ENCODE measurements around the gene SPPL2A.

Gene SPPL2A

DNA sequence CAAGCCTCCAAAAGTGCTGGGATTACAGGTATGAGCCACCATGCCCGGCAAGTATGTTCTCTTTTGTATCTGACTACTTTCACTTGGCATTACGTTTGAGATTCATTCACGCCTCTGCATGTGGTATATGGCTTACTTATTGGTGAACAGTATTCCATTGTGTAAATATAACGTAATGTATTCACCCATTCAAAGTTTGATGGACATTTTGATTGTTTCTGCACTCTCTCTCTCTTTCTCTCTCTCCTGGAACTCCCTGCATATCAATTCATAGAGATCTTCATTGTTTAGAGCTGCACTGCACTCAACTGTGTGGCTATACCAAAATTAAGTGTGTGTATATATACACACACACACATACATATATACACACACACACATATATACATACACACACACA lies 30.4 kb downstream of the SPPL2A start:
- TF ChIP-seq GATA2 (IDR thresholded peaks at IDR 0.05; ENCODE audit: low read depth, low read length) = no peak
- no peak for TF ChIP-seq GATA3 (IDR thresholded peaks at IDR 0.05; ENCODE audit: low read depth, low read length)

DNA sequence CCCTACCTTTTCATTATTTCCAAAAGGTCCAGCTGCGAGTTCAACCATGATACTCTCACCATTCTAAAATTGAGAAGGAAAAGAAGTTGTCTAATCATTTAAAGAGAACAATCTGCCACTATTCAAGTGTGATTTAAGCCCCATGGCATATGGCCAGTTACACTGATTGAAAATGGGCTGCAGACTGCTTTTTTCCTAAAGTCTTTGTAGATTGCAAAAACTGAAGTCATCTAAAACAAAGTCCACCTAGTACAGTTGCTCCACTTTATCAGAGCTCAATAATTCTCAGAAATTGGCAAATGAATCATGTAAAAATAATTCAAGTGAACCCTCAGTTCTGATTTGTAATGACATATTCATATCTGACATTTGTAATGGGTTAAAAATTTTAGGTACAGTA lies 39.2 kb downstream of the SPPL2A start:
- no peak for TF ChIP-seq GATA3 (IDR thresholded peaks at IDR 0.05; ENCODE audit: low read depth, low read length)
- no peak for TF ChIP-seq GATA2 (IDR thresholded peaks at IDR 0.05; ENCODE audit: low read depth, low read length)

DNA sequence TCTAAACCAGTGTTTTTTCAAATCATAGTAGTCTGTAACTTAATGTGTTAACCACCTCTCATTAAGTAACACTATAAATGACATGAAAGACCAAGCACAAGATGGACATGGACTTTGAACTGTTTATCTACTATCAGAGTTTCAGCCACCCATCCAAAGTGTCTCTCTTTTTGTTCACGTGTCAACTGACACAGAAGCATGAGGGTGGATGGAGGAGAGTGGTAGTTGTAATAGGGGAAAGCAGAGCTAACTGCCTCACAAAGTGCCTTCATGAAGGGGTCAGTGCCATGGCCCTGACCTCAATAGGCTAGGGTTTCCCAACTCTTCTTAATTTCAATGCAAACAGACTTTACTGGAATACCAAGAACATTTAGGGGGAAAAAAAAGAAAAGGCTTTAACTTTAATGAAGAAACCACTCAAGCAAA lies 46.8 kb downstream of the SPPL2A start:
- TF ChIP-seq GATA2 (IDR thresholded peaks at IDR 0.05; ENCODE audit: low read depth, low read length) (no peak), GATA3 (IDR thresholded peaks at IDR 0.05; ENCODE audit: low read depth, low read length) (no peak)

DNA sequence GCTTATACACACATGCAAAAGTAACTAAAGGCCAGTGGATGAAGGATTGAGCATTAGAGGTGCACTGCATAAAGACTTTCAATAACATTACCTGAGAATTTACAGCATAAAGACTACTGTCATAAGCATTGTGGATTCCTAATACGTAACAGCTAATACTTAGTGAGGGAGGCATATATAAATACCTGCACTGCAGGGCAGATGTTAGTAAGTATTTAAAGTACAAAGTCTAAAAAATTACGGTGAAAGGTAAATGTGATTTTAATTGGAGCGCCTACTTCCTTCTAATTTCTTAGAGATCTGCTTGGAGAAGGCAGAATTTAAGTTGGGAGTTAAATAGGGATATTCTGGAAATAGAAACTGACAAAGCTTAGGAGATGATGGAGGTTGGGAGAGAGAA lies 53.5 kb downstream of the SPPL2A start:
- no peak for TF ChIP-seq GATA3 (IDR thresholded peaks at IDR 0.05; ENCODE audit: low read depth, low read length)
- TF ChIP-seq GATA2 (IDR thresholded peaks at IDR 0.05; ENCODE audit: low read depth, low read length) = no peak

DNA sequence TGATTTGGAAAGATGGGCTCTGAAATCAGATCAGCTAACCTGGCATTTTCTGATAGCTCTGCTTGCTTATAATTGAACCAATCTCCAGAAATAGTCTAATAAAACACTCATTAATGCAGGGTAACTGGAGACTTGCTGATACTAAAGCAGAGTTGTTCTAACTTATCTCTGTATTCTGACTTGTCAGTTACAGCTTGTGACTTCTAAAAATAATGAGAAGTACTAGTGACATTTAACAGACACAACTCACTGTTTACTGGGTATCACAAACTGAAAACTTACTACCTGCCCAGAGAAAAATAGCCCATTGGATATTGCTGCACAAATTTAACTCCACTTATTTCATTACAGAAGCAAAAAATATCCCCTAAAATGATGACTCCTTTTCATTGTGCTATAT lies 54.9 kb downstream of the SPPL2A start:
- no peak for TF ChIP-seq GATA3 (IDR thresholded peaks at IDR 0.05; ENCODE audit: low read depth, low read length)
- TF ChIP-seq GATA2 (IDR thresholded peaks at IDR 0.05; ENCODE audit: low read depth, low read length) = no peak

DNA sequence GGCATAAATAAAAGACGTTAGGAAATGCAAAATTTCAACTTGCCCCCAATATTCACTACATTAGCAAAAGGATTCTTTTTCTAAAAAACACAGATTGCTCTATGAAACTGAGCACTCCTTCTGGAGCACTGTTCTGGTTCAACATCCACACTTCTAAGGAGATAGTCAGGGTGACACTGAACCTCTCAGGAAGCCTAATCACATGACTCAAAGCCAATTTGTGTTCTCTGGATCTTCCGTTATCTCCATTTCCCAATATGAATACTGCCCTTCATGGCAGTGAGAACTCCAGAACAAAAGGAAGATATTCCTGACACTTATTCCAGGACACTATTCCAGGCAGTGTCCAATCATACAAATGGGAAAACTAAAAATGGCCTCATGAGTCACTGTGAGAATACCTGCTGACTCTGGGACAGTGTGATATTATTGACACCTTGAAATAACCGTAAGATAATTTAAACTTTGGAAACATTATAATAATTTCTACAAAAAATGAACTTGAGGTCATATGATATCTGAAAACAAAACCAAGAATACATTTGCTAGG lies 57.6 kb downstream of the SPPL2A start:
- TF ChIP-seq GATA2 (IDR thresholded peaks at IDR 0.05; ENCODE audit: low read depth, low read length) = no peak
- TF ChIP-seq GATA3 (IDR thresholded peaks at IDR 0.05; ENCODE audit: low read depth, low read length) = no peak

DNA sequence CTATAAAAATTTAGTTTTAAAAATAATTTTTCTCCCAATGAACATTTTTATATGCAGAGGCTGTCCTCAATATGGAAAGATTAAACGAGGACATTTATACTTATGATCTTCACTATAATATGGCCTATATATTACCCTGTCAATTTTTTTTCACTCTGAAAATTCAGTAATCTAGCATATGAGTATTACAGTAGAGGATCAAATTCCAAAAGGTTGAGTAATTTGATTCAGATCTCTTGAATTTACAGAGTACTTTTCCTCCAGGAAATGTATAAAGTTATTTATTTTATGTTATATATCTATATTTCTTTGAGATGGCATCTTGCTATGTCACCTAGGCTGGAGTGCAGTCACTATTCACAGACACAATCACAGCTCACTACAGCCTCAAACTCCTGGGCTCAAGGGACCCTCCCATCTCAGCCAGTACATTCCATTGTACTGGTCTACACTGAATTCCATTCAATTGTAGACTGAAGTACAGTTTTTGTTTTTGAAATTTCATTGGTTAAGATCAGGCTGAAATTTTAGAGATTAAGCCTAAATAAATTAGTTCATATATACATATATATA lies 62.7 kb downstream of the SPPL2A start:
- TF ChIP-seq GATA3 (IDR thresholded peaks at IDR 0.05; ENCODE audit: low read depth, low read length) (no peak), GATA2 (IDR thresholded peaks at IDR 0.05; ENCODE audit: low read depth, low read length) (no peak)

DNA sequence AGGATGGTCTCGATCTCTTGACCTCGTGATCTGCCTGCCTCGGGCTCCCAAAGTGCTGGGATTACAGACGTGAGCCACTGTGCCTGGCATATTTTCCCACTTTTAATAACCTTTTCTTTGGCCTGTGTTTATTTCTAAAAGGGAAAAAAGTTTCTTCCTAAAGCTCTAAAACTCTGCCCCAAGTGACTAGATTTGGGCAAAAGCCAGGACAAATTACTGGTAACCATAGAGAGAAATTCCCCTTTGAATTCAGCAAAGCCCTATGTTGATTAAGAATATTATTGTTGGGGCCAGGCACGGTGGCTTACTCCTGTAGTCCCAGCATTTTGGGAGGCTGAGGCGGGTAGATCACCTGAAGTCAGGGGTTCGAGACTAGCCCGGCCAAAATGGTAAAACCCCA lies 67.4 kb downstream of the SPPL2A start:
- TF ChIP-seq GATA2 (IDR thresholded peaks at IDR 0.05; ENCODE audit: low read depth, low read length) (no peak), GATA3 (IDR thresholded peaks at IDR 0.05; ENCODE audit: low read depth, low read length) (no peak)

DNA sequence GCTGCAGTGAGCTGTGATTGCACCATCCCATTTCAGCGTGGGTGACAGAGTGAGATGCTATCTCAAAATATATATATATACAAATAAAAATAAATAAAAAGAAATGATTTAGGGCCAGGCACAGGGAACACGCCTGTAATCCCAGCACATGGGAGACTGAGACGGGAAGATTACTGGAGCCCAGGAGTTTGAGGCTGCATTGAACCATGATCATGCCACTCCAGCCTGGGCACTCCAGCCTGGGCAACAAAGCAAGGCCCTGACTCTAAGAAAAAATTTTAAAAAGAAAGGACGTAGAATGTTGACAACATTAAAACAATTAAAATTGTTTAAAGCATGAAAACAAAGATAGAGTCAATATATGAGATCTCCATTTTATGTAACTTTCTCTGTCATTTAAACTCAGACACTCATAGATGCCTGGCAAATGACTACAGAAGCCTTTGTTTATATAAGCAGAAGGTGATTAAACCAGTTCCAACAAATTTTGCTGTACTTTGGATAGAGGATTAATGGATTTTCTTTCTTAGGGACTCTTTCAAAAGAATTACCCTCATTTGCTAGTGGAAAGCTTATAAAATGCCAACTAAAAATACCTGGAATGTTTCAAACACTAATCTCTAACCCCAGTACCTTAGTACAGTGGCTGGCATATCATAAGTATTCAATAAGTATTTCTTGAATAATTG lies 68.3 kb downstream of the SPPL2A start:
- TF ChIP-seq GATA3 (IDR thresholded peaks at IDR 0.05; ENCODE audit: low read depth, low read length) (no peak), GATA2 (IDR thresholded peaks at IDR 0.05; ENCODE audit: low read depth, low read length) (no peak)

DNA sequence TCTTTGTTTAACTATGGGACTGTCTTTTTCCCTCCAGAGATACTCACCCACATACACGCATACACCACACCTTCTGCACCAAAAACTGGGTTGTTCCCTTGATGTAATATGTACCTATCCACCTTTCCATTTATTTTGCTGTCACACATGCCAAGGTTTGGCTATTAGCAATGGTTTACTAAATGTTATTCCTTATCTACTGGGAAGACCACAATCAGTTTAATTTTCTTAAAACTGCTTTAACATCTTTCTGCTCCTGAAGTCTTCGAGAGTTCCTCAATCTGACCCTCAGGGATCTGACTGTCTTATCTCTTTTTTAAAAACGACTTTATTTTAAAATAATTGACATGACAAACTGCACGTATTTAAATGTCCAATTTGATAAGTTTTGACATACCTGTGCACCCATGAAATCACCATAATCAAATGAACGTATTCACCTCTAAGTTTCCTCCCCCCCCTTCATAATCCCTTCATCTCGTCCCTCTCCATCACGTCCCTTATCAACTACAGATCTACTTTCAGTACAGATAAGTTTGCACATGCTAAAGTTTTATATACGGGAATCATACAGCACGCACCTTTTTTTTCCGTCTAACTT lies 78.1 kb downstream of the SPPL2A start:
- TF ChIP-seq GATA2 (IDR thresholded peaks at IDR 0.05; ENCODE audit: low read depth, low read length) = no peak
- TF ChIP-seq GATA3 (IDR thresholded peaks at IDR 0.05; ENCODE audit: low read depth, low read length) = 0 out of 2 replicates have a peak, but pooled peaks have one; percentile 28

DNA sequence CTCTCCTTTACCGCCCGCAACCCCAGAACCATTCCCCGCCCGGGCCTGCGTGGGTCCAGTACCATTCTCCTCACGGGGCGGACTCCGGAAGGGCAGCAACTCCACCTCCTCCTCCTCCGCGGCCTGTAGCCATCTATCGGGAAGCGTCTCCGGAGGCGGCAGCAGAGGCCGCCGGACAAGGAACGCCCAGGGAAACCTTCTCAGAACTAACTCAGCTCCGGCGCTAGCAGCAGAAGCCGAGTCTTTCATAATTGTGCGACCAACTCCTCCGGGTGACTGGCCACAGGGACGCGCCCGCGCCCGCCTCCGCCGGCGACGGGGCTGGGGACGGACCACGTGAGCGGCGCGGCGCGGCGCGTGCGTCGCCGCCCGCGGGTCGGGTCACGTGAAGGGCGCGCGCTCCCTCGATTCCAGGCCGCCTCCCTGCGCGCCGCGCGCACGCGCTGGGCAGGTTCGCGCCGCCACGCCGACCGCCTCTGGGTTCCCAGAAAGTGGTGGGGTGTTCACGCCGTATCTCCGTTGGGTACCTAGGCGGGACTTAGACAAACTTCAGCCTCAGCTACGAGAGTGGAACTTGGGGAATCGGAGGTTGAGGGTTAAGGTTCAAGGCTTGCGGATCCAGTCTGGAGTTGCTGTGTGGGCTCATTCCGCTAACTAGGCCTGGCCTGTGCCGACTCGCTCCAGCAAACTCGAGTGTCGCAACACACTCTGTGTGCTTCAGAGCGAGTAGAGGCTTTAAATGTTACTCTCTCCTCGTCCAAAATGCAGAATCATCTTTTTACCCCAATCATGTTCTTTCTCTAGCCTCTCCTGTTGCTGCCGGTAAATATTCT lies 78.8 kb downstream of the SPPL2A start, which contains the start of gene TRPM7:
TRPM7 (minus strand) TSS at position 329 of the 833 bp plus-strand sequence; CDS start at position 65, 264 bp downstream.
- TF ChIP-seq GATA3 (IDR thresholded peaks at IDR 0.05; ENCODE audit: low read depth, low read length) (no peak), GATA2 (IDR thresholded peaks at IDR 0.05; ENCODE audit: low read depth, low read length) (no peak)

DNA sequence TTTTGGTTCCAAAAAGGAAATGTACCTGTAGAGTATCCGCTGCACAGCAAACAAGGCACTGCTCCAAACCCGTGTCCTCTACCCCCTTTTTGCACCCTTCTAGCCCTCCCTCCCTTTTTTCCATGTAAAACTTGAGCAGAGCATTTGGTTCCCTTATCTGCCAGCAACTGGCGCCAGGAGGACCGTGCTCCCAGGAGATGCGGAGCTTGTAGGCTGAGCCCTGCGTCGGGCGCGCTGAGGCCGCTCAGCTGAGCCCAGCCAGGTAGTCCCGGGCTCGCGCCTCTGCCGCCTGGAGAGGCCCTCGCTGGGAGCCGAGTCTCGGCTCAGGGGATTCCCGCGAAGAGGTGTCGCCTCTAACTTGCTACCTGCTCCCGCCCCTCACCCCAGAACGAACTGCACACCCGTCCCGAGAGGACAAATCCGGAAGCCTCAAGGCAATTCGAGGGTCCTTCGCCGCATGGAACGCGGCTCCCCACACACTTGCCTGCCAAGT lies 79.5 kb downstream of the SPPL2A start:
- TF ChIP-seq GATA3 (IDR thresholded peaks at IDR 0.05; ENCODE audit: low read depth, low read length) (no peak), GATA2 (IDR thresholded peaks at IDR 0.05; ENCODE audit: low read depth, low read length) (no peak)

DNA sequence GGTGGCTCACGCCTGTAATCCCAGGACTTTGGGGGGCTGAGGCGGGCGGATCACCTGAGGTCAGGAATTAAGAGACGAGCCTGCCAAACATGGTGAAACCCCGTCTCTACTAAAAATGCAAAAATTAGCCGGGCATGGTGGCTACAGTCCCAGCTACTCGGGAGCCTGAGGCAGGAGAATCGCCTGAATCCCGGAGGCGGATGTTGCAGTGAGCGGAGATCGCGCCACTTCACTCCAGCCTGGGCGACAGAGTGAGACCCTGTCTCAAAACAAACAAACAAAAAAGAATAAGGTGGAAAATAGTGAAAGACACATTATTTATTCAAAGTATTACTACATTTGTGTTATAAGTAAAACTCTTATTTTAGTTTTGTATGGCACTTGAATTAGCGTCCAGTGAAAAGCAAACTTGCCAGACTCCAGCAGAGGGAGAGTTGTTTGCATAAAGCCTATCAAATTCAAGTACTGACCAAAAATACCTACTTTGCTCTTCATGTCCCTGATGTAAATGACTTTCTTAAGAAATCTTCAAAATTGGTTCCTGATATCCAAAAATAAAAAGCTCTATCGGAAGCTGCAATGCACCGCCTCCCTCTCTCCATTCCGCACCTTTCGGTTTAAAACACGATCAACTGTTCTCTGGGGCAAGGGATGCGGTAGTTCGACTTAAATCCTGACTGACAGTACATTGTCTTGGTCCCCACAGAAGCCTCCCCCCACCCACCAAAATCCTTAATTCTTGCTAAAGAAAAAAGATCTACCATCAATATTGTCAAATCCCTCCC lies 80.1 kb downstream of the SPPL2A start:
- TF ChIP-seq GATA2 (IDR thresholded peaks at IDR 0.05; ENCODE audit: low read depth, low read length) = no peak
- no peak for TF ChIP-seq GATA3 (IDR thresholded peaks at IDR 0.05; ENCODE audit: low read depth, low read length)

Measured in SH-SY5Y (cell line).